Lower leg skin (tissue), 3 donors: ENCODE measurements around the gene MCAT.

Experiments used
- POLR2A ChIP-seq, 2 donors: fragments of 450-650 bp; IDR thresholded peaks; one replicate each; pipeline ENCODE4 v1.6.1; 2016 to 2017; ENCODE audit warnings: antibody characterized with exemption in 2 of 2, mild to moderate bottlenecking in 1 of 2, moderate library complexity in 1 of 2
- TF ChIP-seq, protein P1 (sequence below), 3 donors: fragments of 450-650 bp; IDR thresholded peaks; one replicate each; pipeline ENCODE4 v1.5.1; 2016; ENCODE audit warnings: antibody characterized with exemption in 3 of 3, mild to moderate bottlenecking in 3 of 3, moderate library complexity in 2 of 3

DNA sequence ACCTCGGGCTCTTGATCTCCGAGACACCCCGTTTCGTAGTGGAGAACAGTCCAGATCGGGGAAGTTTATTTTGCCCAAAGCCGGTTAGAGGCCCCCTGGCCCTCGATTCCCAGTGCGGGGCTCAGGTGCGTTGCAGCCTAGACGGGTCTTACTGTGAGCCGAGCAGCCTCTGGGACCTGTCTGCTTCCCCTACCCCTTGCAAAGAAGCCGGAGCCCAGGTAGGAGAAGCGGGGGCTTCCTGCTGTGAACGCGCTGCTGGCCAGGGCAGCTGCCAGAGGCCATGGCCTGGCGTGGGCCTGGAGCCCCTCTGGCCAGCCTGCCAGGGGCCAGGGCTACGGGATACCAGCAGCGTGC, 8.8 kb upstream of the MCAT start:
- TF ChIP-seq, protein P1, sequence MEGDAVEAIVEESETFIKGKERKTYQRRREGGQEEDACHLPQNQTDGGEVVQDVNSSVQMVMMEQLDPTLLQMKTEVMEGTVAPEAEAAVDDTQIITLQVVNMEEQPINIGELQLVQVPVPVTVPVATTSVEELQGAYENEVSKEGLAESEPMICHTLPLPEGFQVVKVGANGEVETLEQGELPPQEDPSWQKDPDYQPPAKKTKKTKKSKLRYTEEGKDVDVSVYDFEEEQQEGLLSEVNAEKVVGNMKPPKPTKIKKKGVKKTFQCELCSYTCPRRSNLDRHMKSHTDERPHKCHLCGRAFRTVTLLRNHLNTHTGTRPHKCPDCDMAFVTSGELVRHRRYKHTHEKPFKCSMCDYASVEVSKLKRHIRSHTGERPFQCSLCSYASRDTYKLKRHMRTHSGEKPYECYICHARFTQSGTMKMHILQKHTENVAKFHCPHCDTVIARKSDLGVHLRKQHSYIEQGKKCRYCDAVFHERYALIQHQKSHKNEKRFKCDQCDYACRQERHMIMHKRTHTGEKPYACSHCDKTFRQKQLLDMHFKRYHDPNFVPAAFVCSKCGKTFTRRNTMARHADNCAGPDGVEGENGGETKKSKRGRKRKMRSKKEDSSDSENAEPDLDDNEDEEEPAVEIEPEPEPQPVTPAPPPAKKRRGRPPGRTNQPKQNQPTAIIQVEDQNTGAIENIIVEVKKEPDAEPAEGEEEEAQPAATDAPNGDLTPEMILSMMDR (IDR thresholded peaks at IDR 0.05), result no peak
- TF ChIP-seq POLR2A (IDR thresholded peaks at IDR 0.05), result no peak
